Trophoblast cell (in vitro differentiated cells and primary cell): ENCODE data around the gene SFT2D3.

Experiments
- DNase-seq, 2 donors: peaks; one replicate each; pipeline ENCODE4 v3.0.0-alpha.2; 2016
- H2AFZ ChIP-seq: 2 replicates; pipeline ENCODE4 v1.6.1; 2013; ENCODE audit warnings: low read length, moderate library complexity, mild to moderate bottlenecking; ENCODE audit not compliant: insufficient read depth, poor library complexity
- H2AK5ac ChIP-seq: 2 replicates; pipeline ENCODE4 v1.6.1; 2013; ENCODE audit warnings: mild to moderate bottlenecking, low read length
- H2BK120ac ChIP-seq: 2 replicates; pipeline ENCODE4 v1.6.1; 2013; ENCODE audit warnings: low read length, mild to moderate bottlenecking, moderate library complexity; ENCODE audit not compliant: insufficient read depth, poor library complexity
- H2BK12ac ChIP-seq: 2 replicates; pipeline ENCODE4 v1.6.1; 2013; ENCODE audit warnings: mild to moderate bottlenecking, low read length, moderate library complexity
- H2BK5ac ChIP-seq: 2 replicates; pipeline ENCODE4 v1.6.1; 2013; ENCODE audit warnings: low read length, low read depth, moderate library complexity, mild to moderate bottlenecking; ENCODE audit not compliant: poor library complexity
- H3K14ac ChIP-seq: 2 replicates; pipeline ENCODE4 v1.6.1; 2013; ENCODE audit warnings: mild to moderate bottlenecking, low read length
- H3K18ac ChIP-seq: 2 replicates; pipeline ENCODE4 v1.6.1; 2013; ENCODE audit warnings: mild to moderate bottlenecking, low read length
- H3K23ac ChIP-seq: 2 replicates; pipeline ENCODE4 v1.6.1; 2013; ENCODE audit warnings: low read length
- H3K27ac ChIP-seq: 2 replicates; pipeline ENCODE4 v1.5.1; 2013; ENCODE audit warnings: low read depth, mild to moderate bottlenecking, inconsistent platforms, low read length, moderate library complexity
- H3K27me3 ChIP-seq: 2 replicates; pipeline ENCODE4 v1.6.1; 2013; ENCODE audit warnings: inconsistent platforms, mild to moderate bottlenecking, low read length, moderate library complexity; ENCODE audit not compliant: insufficient read depth
- H3K36me3 ChIP-seq, 2 experiments: 1 replicate in 1 of 2; 2 replicates in 1 of 2; pipeline ENCODE4 v1.6.1; 2013; ENCODE audit warnings: low read length in 2 of 2, mild to moderate bottlenecking in 2 of 2, moderate library complexity in 1 of 2; ENCODE audit not compliant: insufficient read depth in 2 of 2, control insufficient read depth in 1 of 2
- H3K4ac ChIP-seq: 2 replicates; pipeline ENCODE4 v1.6.1; 2013; ENCODE audit warnings: low read depth, mild to moderate bottlenecking, low read length, moderate library complexity
- H3K4me1 ChIP-seq, 2 experiments: 1 replicate in 1 of 2; 2 replicates in 1 of 2; pipeline ENCODE4 v1.6.1; 2013; ENCODE audit warnings: low read length in 2 of 2, mild to moderate bottlenecking in 2 of 2, moderate library complexity in 1 of 2; ENCODE audit not compliant: insufficient read depth in 2 of 2, control insufficient read depth in 1 of 2
- H3K4me2 ChIP-seq: 2 replicates; pipeline ENCODE4 v1.6.1; 2013; ENCODE audit warnings: inconsistent platforms, mild to moderate bottlenecking, low read length, moderate library complexity
- H3K4me3 ChIP-seq: 2 replicates; pipeline ENCODE4 v1.5.1; 2013; ENCODE audit warnings: mild to moderate bottlenecking, low read depth, low read length, inconsistent platforms
- H3K79me1 ChIP-seq: one replicate; pipeline ENCODE4 v1.6.1; 2013; ENCODE audit warnings: low read length
- H3K79me2 ChIP-seq: 2 replicates; pipeline ENCODE4 v1.6.1; 2013; ENCODE audit warnings: low read length, mild to moderate bottlenecking; ENCODE audit not compliant: control insufficient read depth, insufficient read depth, poor library complexity
- H3K9ac ChIP-seq: 2 replicates; pipeline ENCODE4 v1.6.1; 2013; ENCODE audit warnings: mild to moderate bottlenecking, low read length
- H3K9me3 ChIP-seq: 2 replicates; pipeline ENCODE4 v1.6.1; 2013; ENCODE audit warnings: low read depth, mild to moderate bottlenecking, control low read depth, inconsistent platforms, low read length; ENCODE audit not compliant: insufficient read depth
- H4K12ac ChIP-seq: 2 replicates; pipeline ENCODE4 v1.6.1; 2013; ENCODE audit warnings: low read depth, mild to moderate bottlenecking, low read length, moderate library complexity
- H4K8ac ChIP-seq: 2 replicates; pipeline ENCODE4 v1.6.1; 2013; ENCODE audit warnings: low read depth, mild to moderate bottlenecking, low read length, moderate library complexity
- H4K91ac ChIP-seq: one replicate; pipeline ENCODE4 v1.6.1; 2013; ENCODE audit warnings: low read depth, mild to moderate bottlenecking, low read length, moderate library complexity
- WGBS: extraction: QIAGEN DNeasy Blood & Tissue Kit; methylation state at CpG from one replicate; pipeline ENCODE4 v1.1.7; 2013; ENCODE audit warnings: missing lambda C conversion rate; ENCODE audit not compliant: insufficient read length, insufficient coverage; ENCODE audit errors: extremely low coverage; 5-methylcytosine and 5-hydroxymethylcytosine counted together

Gene SFT2D3

GRCh38 chr2:127672341-127673224, 28.7 kb upstream of the SFT2D3 start:
- H2AFZ ChIP-seq: no peak overlapping the region
- H3K79me2 ChIP-seq: peaks cover 3% of the 10 kb centered on the region
- no peak overlapping the region for H4K8ac ChIP-seq
- H3K14ac ChIP-seq: no peak overlapping the region
- no CpG with 5 or more reads among the region's 20 CpGs for WGBS
- no peaks in the 10 kb centered on the region for H3K36me3 ChIP-seq
- no peak overlapping the region for H3K23ac ChIP-seq
- H3K27me3 ChIP-seq: peaks cover 4% of the 10 kb centered on the region
- no peak overlapping the region for H3K27ac ChIP-seq
- peaks cover 2% of the 10 kb centered on the region for H3K9me3 ChIP-seq
- no peak overlapping the region for H3K9ac ChIP-seq
- H3K4me2 ChIP-seq: no peak overlapping the region
- no peak overlapping the region for H3K4ac ChIP-seq
- H3K4me3 ChIP-seq: no peak overlapping the region
- H2BK12ac ChIP-seq: no peak overlapping the region
- H2BK5ac ChIP-seq: no peak overlapping the region
- no peak overlapping the region for H2AK5ac ChIP-seq
- H4K12ac ChIP-seq: no peak overlapping the region
- no peak overlapping the region for H4K91ac ChIP-seq
- no peak overlapping the region for H3K18ac ChIP-seq
- H2BK120ac ChIP-seq: no peak overlapping the region
- DNase-seq: peak; percentile 21 to 42
- H3K4me1 ChIP-seq: peaks cover 6 to 8% of the 10 kb centered on the region in 2 experiments
- peaks cover 5% of the 10 kb centered on the region for H3K79me1 ChIP-seq

- WGBS: no CpG with 5 or more reads among the region's 17 CpGs
- peaks cover 3% of the 10 kb centered on the region for H3K79me2 ChIP-seq
These were observed 27.8 kb upstream of the SFT2D3 start for GRCh38 chr2:127673291-127674069.

GRCh38 chr2:127674241-127675209, 26.8 kb upstream of the SFT2D3 start:
- WGBS: no CpG with 5 or more reads among the region's 72 CpGs
- Histone ChIP-seq H3K4me3 (peak overlapping the region; percentile 83), H3K4me2 (peak overlapping the region; percentile 80), H3K23ac (no peak overlapping the region), H3K14ac (peak overlapping the region; percentile 25), H2BK5ac (no peak overlapping the region), H4K91ac (peak overlapping the region; percentile 46), H3K4ac (no peak overlapping the region), H3K9me3 (peaks cover 5% of the 10 kb centered on the region), H4K12ac (peak overlapping the region; percentile 54), H2AFZ (peak overlapping the region; percentile 43), H3K4me1 (peaks cover 6 to 8% of the 10 kb centered on the region in 2 experiments), H3K27me3 (peaks cover 4% of the 10 kb centered on the region), H3K9ac (peak overlapping the region; percentile 68), H2AK5ac (no peak overlapping the region), H2BK12ac (no peak overlapping the region), H3K18ac (peak overlapping the region; percentile 7), H3K79me1 (peaks cover 5% of the 10 kb centered on the region), H2BK120ac (peak overlapping the region; percentile 56), H4K8ac (no peak overlapping the region), H3K79me2 (peaks cover 3% of the 10 kb centered on the region), H3K27ac (no peak overlapping the region), H3K36me3 (no peaks in the 10 kb centered on the region)
- peak in 1 of 2 donors; percentile 41 for DNase-seq

More at GRCh38 chr2:127673291-127674069, 27.8 kb upstream of the SFT2D3 start:
- Histone ChIP-seq H3K27me3 (peaks cover 4% of the 10 kb centered on the region), H2AFZ (no peak overlapping the region), H3K79me1 (peaks cover 5% of the 10 kb centered on the region), H3K4me2 (peak overlapping the region; percentile 80), H3K18ac (no peak overlapping the region), H3K27ac (no peak overlapping the region), H3K9me3 (peaks cover 4% of the 10 kb centered on the region), H3K14ac (no peak overlapping the region), H3K4me3 (no peak overlapping the region), H2AK5ac (no peak overlapping the region), H3K23ac (no peak overlapping the region), H4K91ac (no peak overlapping the region), H3K4me1 (peaks cover 6 to 8% of the 10 kb centered on the region in 2 experiments), H3K9ac (no peak overlapping the region), H2BK12ac (no peak overlapping the region), H4K8ac (no peak overlapping the region), H4K12ac (no peak overlapping the region), H2BK120ac (no peak overlapping the region), H3K36me3 (no peaks in the 10 kb centered on the region), H2BK5ac (no peak overlapping the region), H3K4ac (no peak overlapping the region)
- no peak for DNase-seq
